Fibroblast of the conjunctiva (primary cell): ENCODE data around the gene PGP.
"Not testable (repeated sequence)": the region's sequence is repeated elsewhere in the genome, so short reads cannot be mapped to it uniquely, and the experiment has no call there.

Experiments
- DNase-seq: peaks from one replicate; pipeline ENCODE4 v3.0.0-alpha.2; 2010; ENCODE audit warnings: low read depth

The PGP gene

GRCh38 chr16:2216330-2216729, 1.7 kb upstream of the PGP start:
- no peak for DNase-seq

GRCh38 chr16:2213817-2214718, 572 bp downstream of the PGP start:
- DNase-seq: no peak

- DNase-seq: no peak
Measured at GRCh38 chr16:2212362-2213324, 2.0 kb downstream of the PGP start.

GRCh38 chr16:2211923-2212347, 2.7 kb downstream of the PGP start:
- DNase-seq: no peak

- DNase-seq: no peak
Measured at GRCh38 chr16:2210386-2211365, 4.0 kb downstream of the PGP start, which contains the start of gene BRICD5. Gene BRICD5 (minus strand): TSS chr16:2210863. CDS start chr16:2210833, 30 bp downstream.

GRCh38 chr16:2210009-2210332, 4.7 kb downstream of the PGP start:
- DNase-seq: no peak

GRCh38 chr16:2209258-2210008, 5.2 kb downstream of the PGP start:
- no peak for DNase-seq

- DNase-seq: no peak
Measured at GRCh38 chr16:2208772-2209171, 5.9 kb downstream of the PGP start.

GRCh38 chr16:2208308-2208707, 6.3 kb downstream of the PGP start:
- no peak for DNase-seq

- DNase-seq: no peak
Measured at GRCh38 chr16:2207872-2208271, 6.8 kb downstream of the PGP start.

- no peak for DNase-seq
Measured at GRCh38 chr16:2206780-2207433, 7.7 kb downstream of the PGP start.

- no peak for DNase-seq
Measured at GRCh38 chr16:2206420-2206779, 8.2 kb downstream of the PGP start.

- DNase-seq: peak; percentile 12
Measured at GRCh38 chr16:2205967-2206313, 8.7 kb downstream of the PGP start.

GRCh38 chr16:2205104-2205966, 9.3 kb downstream of the PGP start, which contains the start of gene MLST8:
Gene MLST8 (plus strand): TSS chr16:2205454. CDS start chr16:2206086, 632 bp downstream.
- DNase-seq: peak; percentile 63

- no peak for DNase-seq
Measured at GRCh38 chr16:2204416-2205103, 10.1 kb downstream of the PGP start.

- DNase-seq: not testable (repeated sequence)
Measured at GRCh38 chr16:2203119-2203688, 11.4 kb downstream of the PGP start.

GRCh38 chr16:2200313-2200712, 14.3 kb downstream of the PGP start:
- DNase-seq: no peak

- no peak for DNase-seq
Measured at GRCh38 chr16:2199621-2200139, 15.0 kb downstream of the PGP start.
